Hepatocyte (in vitro differentiated cells): ENCODE results near the gene INF2. TPM values are rescaled to one million over a fixed set of nuclear protein-coding genes. Genes with fewer than 3 reads are reported as not detected.

Source experiments
- DNase-seq: peaks from one replicate; pipeline ENCODE4 v3.0.0-alpha.2; 2016; ENCODE audit warnings: low spot score
- H2AFZ ChIP-seq: fragments of 200-600 bp; sonication (generic); 2 replicates; pipeline ENCODE4 v1.6.0; 2016; ENCODE audit warnings: antibody characterized with exemption, mild to moderate bottlenecking
- H3K27ac ChIP-seq: fragments of 200-600 bp; sonication (generic); 2 replicates; pipeline ENCODE4 v1.5.1; 2016; ENCODE audit warnings: mild to moderate bottlenecking
- H3K27me3 ChIP-seq: fragments of 200-600 bp; sonication (generic); 2 replicates; pipeline ENCODE4 v1.6.1; 2016
- H3K36me3 ChIP-seq: fragments of 200-600 bp; sonication (generic); replicated peaks from 2 replicates; pipeline ENCODE4 v1.5.1; 2016; ENCODE audit warnings: low read depth; ENCODE audit not compliant: insufficient read depth
- H3K4me1 ChIP-seq: fragments of 200-600 bp; sonication (generic); 2 replicates; pipeline ENCODE4 v1.5.1; 2016; ENCODE audit warnings: mild to moderate bottlenecking, moderate library complexity; ENCODE audit not compliant: insufficient read depth
- H3K4me2 ChIP-seq: fragments of 200-600 bp; sonication (generic); 2 replicates; pipeline ENCODE4 v1.6.0; 2016
- H3K4me3 ChIP-seq: fragments of 200-600 bp; sonication (generic); 2 replicates; pipeline ENCODE4 v1.5.1; 2016; ENCODE audit warnings: mild to moderate bottlenecking
- H3K79me2 ChIP-seq: fragments of 200-600 bp; sonication (generic); 2 replicates; pipeline ENCODE4 v1.6.0; 2017; ENCODE audit warnings: mild to moderate bottlenecking
- H3K9me2 ChIP-seq: fragments of 200-600 bp; sonication (generic); replicated peaks from 2 replicates; pipeline ENCODE4 v1.6.0; 2017; ENCODE audit warnings: mild to moderate bottlenecking; ENCODE audit not compliant: insufficient read depth
- H3K9me3 ChIP-seq: fragments of 200-600 bp; sonication (generic); 2 replicates; pipeline ENCODE4 v1.5.1; 2016; ENCODE audit warnings: low read depth, mild to moderate bottlenecking
- H4K20me1 ChIP-seq: fragments of 200-600 bp; sonication (generic); 2 replicates; pipeline ENCODE4 v1.6.0; 2016; ENCODE audit warnings: mild to moderate bottlenecking; ENCODE audit not compliant: insufficient read depth, poor library complexity, severe bottlenecking
- EZH2 ChIP-seq: fragments of 200-600 bp; sonication (generic); IDR thresholded peaks from 2 replicates; pipeline ENCODE4 v1.6.1; 2016; ENCODE audit warnings: antibody characterized with exemption, mild to moderate bottlenecking, borderline replicate concordance
- EZH2phosphoT487 ChIP-seq: fragments of 200-600 bp; sonication (generic); IDR thresholded peaks from one replicate; pipeline ENCODE4 v1.6.1; 2018; ENCODE audit warnings: antibody characterized with exemption, mild to moderate bottlenecking, low read depth, moderate library complexity; ENCODE audit not compliant: unreplicated experiment, severe bottlenecking
- WGBS: methylation state at CpG from one replicate; pipeline ENCODE4 v1.1.6; 2016; ENCODE audit warnings: low lambda C conversion rate; ENCODE audit errors: missing lambda C conversion rate; 5-methylcytosine and 5-hydroxymethylcytosine counted together
- polyA plus RNA-seq: library from polyadenylated mRNA; unstranded; fragments of >200 nt; fragmentation: Nextera tagmentation; extraction: Ambion mirVana; gene quantifications from 2 replicates; pipeline ENCODE4 v1.2.1, GENCODE V29; 2016
- total RNA-seq: library from RNA; depleted of rRNA; stranded (reverse); fragments of >200 nt; gene quantifications from 2 replicates; pipeline ENCODE4 v1.2.3, GENCODE V29; 2014
- TF ChIP-seq, protein P1 (sequence below): fragments of 200-600 bp; sonication (generic); IDR thresholded peaks from 2 replicates; pipeline ENCODE4 v1.5.1; 2016; ENCODE audit warnings: antibody characterized with exemption, mild to moderate bottlenecking; ENCODE audit not compliant: poor library complexity

The INF2 gene
- total and polyA plus RNA-seq, 2 experiments from 2014 or later: 23.8 to 31.6 TPM

DNA sequence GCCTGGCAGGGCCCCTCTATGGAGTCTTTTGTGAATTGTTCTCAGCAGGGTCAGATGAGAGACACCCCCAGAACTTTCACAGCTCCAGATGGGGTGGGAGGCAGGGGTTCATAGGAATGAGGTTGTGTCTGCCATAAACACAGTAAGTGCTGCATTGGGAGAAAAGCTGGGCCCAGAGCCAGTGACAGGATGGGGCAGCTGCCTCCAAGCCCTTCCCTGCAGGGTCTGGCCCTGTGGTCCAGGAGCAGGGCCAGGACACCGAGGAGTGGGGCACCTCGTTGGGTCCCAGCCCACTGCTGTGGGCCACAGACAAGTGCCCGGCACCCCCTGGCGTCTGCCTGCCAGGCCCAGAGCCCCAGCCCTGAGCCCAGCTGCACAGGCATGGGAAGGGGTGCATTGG lies 13.3 kb downstream of the INF2 start:
- no peaks in the 10 kb centered on the region for H3K9me3 ChIP-seq
- no peak overlapping the region for H3K4me2 ChIP-seq
- no peaks in the 10 kb centered on the region for H3K27me3 ChIP-seq
- no peak for DNase-seq
- TF ChIP-seq EZH2phosphoT487: no peak
- TF ChIP-seq EZH2: no peak
- TF ChIP-seq, protein P1, sequence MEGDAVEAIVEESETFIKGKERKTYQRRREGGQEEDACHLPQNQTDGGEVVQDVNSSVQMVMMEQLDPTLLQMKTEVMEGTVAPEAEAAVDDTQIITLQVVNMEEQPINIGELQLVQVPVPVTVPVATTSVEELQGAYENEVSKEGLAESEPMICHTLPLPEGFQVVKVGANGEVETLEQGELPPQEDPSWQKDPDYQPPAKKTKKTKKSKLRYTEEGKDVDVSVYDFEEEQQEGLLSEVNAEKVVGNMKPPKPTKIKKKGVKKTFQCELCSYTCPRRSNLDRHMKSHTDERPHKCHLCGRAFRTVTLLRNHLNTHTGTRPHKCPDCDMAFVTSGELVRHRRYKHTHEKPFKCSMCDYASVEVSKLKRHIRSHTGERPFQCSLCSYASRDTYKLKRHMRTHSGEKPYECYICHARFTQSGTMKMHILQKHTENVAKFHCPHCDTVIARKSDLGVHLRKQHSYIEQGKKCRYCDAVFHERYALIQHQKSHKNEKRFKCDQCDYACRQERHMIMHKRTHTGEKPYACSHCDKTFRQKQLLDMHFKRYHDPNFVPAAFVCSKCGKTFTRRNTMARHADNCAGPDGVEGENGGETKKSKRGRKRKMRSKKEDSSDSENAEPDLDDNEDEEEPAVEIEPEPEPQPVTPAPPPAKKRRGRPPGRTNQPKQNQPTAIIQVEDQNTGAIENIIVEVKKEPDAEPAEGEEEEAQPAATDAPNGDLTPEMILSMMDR: no peak
- H3K9me2 ChIP-seq: no peaks in the 10 kb centered on the region
- peaks cover 5% of the 10 kb centered on the region for H3K4me1 ChIP-seq
- 94% methylated on average over 4 of the region's 4 CpGs for whole genome bisulfite sequencing
- peaks cover 3% of the 10 kb centered on the region for H3K79me2 ChIP-seq
- no peak overlapping the region for H3K27ac ChIP-seq
- no peak overlapping the region for H3K4me3 ChIP-seq
- H4K20me1 ChIP-seq: peaks cover 7% of the 10 kb centered on the region
- H2AFZ ChIP-seq: no peak overlapping the region
- H3K36me3 ChIP-seq: no peaks in the 10 kb centered on the region

DNA sequence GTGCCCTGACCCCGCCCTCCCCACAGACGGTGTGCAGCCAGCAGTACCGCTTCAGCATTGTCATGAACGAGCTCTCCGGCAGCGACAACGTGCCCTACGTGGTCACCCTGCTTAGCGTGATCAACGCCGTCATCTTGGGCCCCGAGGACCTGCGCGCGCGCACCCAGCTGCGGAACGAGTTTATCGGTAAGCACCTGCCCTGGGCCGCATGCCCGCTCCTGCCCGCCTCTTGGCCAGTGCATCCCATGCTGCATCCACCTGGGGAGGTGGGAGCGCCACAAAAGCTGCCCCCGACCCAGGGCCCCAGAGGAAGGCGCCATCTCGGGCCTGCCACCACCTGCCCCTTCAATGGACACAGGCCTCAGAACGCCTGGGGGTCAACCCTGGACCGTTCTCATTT lies 13.9 kb downstream of the INF2 start:
- Histone ChIP-seq H3K4me1 (no peaks in the 10 kb centered on the region), H3K79me2 (peaks cover 3% of the 10 kb centered on the region), H3K4me3 (no peak overlapping the region), H3K9me2 (no peaks in the 10 kb centered on the region), H3K4me2 (no peak overlapping the region), H4K20me1 (peaks cover 3% of the 10 kb centered on the region), H2AFZ (no peak overlapping the region), H3K36me3 (no peaks in the 10 kb centered on the region), H3K27ac (no peak overlapping the region), H3K27me3 (no peaks in the 10 kb centered on the region), H3K9me3 (no peaks in the 10 kb centered on the region)
- DNase-seq: no peak
- TF ChIP-seq, protein P1: no peak
- no peak for TF ChIP-seq EZH2phosphoT487
- no peak for TF ChIP-seq EZH2
- 97% methylated on average over 28 of the region's 28 CpGs for WGBS

GRCh38 chr14:104704252-104704651 lies 14.8 kb downstream of the INF2 start:
- Histone ChIP-seq H2AFZ (no peak overlapping the region), H4K20me1 (no peaks in the 10 kb centered on the region), H3K36me3 (no peaks in the 10 kb centered on the region), H3K4me3 (no peak overlapping the region), H3K27me3 (no peaks in the 10 kb centered on the region), H3K79me2 (no peaks in the 10 kb centered on the region), H3K27ac (no peak overlapping the region), H3K9me3 (no peaks in the 10 kb centered on the region), H3K4me1 (no peaks in the 10 kb centered on the region), H3K4me2 (no peak overlapping the region), H3K9me2 (no peaks in the 10 kb centered on the region)
- DNase-seq: no peak
- TF ChIP-seq EZH2phosphoT487 (no peak), EZH2 (no peak)
- TF ChIP-seq, protein P1: no peak
- WGBS: over 99% methylated on average over 22 of the region's 22 CpGs
